Endothelial cell (in vitro differentiated cells): Measurements from ENCODE around the gene GFOD1. TPM values are rescaled to one million over a fixed set of nuclear protein-coding genes. Genes with fewer than 3 reads are reported as not detected.

ENCODE experiments used
- DNase-seq: peaks from one replicate; pipeline ENCODE4 v3.0.0; 2021; ENCODE audit warnings: low spot score
- H3K27ac Mint-ChIP-seq: one replicate; pipeline ENCODE4 v1.8.0; 2021; ENCODE audit warnings: mixed read lengths, inconsistent platforms; ENCODE audit not compliant: unreplicated experiment
- H3K27me3 Mint-ChIP-seq: one replicate; pipeline ENCODE4 v1.8.0; 2021; ENCODE audit warnings: mild to moderate bottlenecking, moderate library complexity, mixed read lengths, inconsistent platforms; ENCODE audit not compliant: unreplicated experiment
- H3K36me3 Mint-ChIP-seq: one replicate; pipeline ENCODE4 v1.8.0; 2021; ENCODE audit warnings: mild to moderate bottlenecking, low read depth, mixed read lengths, inconsistent platforms; ENCODE audit not compliant: unreplicated experiment
- H3K4me1 Mint-ChIP-seq: one replicate; pipeline ENCODE4 v1.8.0; 2021; ENCODE audit warnings: mild to moderate bottlenecking, mixed read lengths, inconsistent platforms; ENCODE audit not compliant: unreplicated experiment
- H3K4me3 Mint-ChIP-seq: one replicate; pipeline ENCODE4 v1.8.0; 2021; ENCODE audit warnings: mild to moderate bottlenecking, mixed read lengths, inconsistent platforms; ENCODE audit not compliant: unreplicated experiment
- H3K9me3 Mint-ChIP-seq: one replicate; pipeline ENCODE4 v1.8.0; 2021; ENCODE audit warnings: mixed read lengths, inconsistent platforms; ENCODE audit not compliant: unreplicated experiment
- total RNA-seq: library from RNA; stranded (reverse); fragmentation: NEBNext Ultra II Directional; extraction: Animal tissue kit (Norgen Biotek cat#: 25700); gene quantifications from one replicate; pipeline ENCODE4 v1.2.1, GENCODE V29; 2021; ENCODE audit not compliant: unreplicated experiment
- TF ChIP-seq, protein P1 (sequence below): fragments of 200-600 bp; sonication (generic); IDR thresholded peaks from one replicate; pipeline ENCODE4 v1.5.0; 2021; ENCODE audit warnings: antibody characterized with exemption; ENCODE audit not compliant: unreplicated experiment

The GFOD1 gene
- total RNA-seq, 1 donor from 2014 or later = 47.6 TPM

DNA sequence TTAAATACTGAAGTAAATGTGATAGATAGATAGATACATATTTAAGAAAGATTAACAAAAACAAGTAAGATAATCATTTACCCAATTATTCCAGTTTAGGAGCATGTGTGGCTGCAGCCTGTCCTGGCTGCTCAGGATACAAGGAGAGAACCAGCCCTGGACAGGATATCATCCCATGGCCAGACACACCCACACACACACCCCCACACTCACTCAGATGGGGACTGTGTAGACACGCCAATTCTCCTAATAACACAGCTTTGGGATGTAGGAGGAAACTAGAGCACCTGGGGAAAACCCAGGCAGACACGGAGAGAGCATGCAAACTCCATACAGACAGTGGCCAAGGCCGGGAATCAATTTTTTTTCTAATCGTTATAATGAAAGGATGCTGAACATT is 45.6 kb downstream of the GFOD1 start:
- H3K4me3 Mint-ChIP-seq = no peak overlapping the region
- H3K9me3 Mint-ChIP-seq = no peaks in the 10 kb centered on the region
- H3K27me3 Mint-ChIP-seq = no peaks in the 10 kb centered on the region
- H3K36me3 Mint-ChIP-seq = peaks cover 16% of the 10 kb centered on the region
- peaks cover 30% of the 10 kb centered on the region for H3K4me1 Mint-ChIP-seq
- no peak overlapping the region for H3K27ac Mint-ChIP-seq
- DNase-seq = no peak
- TF ChIP-seq, protein P1, sequence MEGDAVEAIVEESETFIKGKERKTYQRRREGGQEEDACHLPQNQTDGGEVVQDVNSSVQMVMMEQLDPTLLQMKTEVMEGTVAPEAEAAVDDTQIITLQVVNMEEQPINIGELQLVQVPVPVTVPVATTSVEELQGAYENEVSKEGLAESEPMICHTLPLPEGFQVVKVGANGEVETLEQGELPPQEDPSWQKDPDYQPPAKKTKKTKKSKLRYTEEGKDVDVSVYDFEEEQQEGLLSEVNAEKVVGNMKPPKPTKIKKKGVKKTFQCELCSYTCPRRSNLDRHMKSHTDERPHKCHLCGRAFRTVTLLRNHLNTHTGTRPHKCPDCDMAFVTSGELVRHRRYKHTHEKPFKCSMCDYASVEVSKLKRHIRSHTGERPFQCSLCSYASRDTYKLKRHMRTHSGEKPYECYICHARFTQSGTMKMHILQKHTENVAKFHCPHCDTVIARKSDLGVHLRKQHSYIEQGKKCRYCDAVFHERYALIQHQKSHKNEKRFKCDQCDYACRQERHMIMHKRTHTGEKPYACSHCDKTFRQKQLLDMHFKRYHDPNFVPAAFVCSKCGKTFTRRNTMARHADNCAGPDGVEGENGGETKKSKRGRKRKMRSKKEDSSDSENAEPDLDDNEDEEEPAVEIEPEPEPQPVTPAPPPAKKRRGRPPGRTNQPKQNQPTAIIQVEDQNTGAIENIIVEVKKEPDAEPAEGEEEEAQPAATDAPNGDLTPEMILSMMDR = no peak

DNA sequence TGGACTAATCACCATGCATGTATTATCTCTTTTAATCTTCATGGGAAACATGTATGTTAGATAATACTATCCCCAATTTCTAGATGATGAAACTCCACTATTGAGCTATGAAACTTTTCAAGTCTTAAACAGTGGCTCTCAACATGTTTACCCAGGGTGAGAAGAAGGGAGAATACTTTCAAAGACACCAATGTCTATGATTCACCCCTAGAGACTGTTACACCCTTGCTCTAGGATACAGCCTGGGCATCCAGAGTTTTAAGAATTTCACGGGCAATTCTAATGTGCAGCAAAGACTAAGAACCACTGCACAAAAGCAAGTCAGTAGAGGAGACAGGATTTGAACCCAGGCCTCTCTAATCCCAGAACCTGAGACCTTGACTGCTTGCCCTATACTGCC is 47.8 kb downstream of the GFOD1 start:
- no peak overlapping the region for H3K4me3 Mint-ChIP-seq
- DNase-seq = no peak
- H3K36me3 Mint-ChIP-seq = peaks cover 18% of the 10 kb centered on the region
- peaks cover 1% of the 10 kb centered on the region for H3K27me3 Mint-ChIP-seq
- H3K27ac Mint-ChIP-seq = no peak overlapping the region
- peaks cover 18% of the 10 kb centered on the region for H3K4me1 Mint-ChIP-seq
- TF ChIP-seq, protein P1 = no peak
- no peaks in the 10 kb centered on the region for H3K9me3 Mint-ChIP-seq

DNA sequence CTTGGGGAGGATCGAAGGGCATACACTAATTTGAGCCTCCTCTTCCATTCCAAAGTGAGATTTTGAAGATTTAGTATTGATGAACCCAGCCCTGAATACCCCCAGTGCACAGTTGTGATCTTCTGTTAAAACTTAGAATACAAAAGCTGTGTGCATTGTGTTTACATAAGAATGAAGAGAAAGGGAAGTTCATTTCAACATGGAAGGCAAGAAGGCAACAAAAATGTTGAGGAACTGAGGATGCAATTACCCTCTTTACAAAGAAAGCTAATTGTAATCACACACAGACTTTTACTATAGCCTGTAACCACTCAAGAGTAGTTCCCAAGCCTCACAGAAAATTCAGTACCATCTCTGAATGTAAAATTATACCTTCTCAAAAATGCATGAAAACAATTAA is 49.3 kb downstream of the GFOD1 start:
- Mint-ChIP-seq H3K4me1 (peaks cover 23% of the 10 kb centered on the region), H3K4me3 (no peak overlapping the region), H3K27me3 (peaks cover 1% of the 10 kb centered on the region), H3K36me3 (peaks cover 18% of the 10 kb centered on the region), H3K27ac (no peak overlapping the region), H3K9me3 (no peaks in the 10 kb centered on the region)
- TF ChIP-seq, protein P1 = no peak
- no peak for DNase-seq

DNA sequence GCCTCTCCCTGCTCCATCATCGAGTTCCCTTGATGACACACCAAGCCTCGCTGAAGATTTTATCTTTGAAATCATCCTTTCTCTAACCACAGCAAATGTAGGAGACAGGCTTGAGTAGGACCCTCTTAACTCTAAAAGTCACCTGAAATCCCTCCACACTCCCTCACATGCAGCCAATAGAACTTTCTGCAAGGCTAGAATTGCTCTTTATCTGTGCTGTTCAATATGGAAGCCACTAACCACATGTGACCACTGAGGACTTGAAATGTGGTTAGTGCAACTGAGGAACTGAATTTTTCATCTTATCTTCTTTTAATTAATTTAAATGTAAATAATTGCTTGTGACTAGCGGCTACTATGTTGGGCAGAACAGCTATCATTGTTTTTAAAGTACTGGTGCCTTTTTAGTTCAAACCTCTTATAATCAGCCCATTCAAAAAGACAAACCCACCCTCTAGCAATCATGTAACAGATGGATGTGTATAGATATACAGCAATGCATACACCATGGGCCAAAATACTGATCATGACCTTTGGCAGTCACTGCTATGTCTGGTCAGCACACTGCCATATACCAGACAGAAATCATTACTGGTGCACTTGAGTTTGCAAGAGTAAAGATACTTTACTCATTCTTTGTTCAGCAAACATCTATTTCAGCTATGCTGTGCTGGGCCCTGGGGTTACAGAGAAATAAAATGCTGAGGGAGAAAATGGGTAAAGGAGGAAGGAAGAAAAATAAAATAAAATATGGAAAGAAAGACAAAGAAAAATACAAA is 50.0 kb downstream of the GFOD1 start:
- Mint-ChIP-seq H3K9me3 (no peaks in the 10 kb centered on the region), H3K4me3 (no peak overlapping the region), H3K36me3 (peaks cover 14% of the 10 kb centered on the region), H3K27me3 (peaks cover 1% of the 10 kb centered on the region), H3K27ac (no peak overlapping the region), H3K4me1 (peaks cover 29% of the 10 kb centered on the region)
- DNase-seq = no peak
- TF ChIP-seq, protein P1 = no peak

DNA sequence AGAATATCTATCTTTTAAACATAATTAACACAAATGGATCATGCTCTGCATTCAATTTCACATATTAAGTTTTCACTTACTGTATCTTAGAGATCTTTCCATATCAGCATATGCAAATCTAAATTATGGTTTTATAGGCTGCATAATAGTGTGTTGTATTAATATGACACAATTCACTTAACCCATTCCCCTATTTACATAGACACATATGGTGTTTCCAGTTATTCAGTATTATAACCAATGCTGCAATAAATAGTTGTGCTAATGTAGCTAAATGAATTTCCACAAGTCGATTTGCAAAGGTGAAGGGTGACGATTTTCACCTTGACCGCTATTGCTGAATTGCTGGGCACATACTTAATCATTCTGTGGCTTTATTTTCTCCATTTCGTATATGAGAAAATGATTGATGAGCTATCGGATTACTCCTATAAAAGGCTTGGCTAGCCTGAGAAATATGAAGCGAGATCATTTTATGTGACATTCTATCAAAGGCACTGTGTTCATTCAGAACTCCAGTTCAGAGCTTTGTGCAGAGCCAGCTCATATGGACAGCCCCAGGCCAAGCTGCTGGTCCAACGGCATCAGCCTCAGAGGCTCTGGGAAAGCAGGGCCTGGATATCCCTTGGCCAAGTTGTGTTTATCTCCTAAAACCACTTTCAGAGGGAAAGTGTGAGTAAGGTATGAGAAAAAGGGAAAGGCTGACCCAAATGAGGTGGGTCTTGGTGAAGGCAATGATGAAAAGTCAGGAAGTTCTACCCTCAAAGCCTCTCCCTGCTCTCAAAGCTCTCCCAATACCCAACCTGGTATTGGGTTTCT is 50.8 kb downstream of the GFOD1 start:
- H3K4me3 Mint-ChIP-seq = no peak overlapping the region
- TF ChIP-seq, protein P1 = no peak
- H3K27ac Mint-ChIP-seq = no peak overlapping the region
- H3K27me3 Mint-ChIP-seq = peaks cover 1% of the 10 kb centered on the region
- no peak for DNase-seq
- no peaks in the 10 kb centered on the region for H3K9me3 Mint-ChIP-seq
- peaks cover 14% of the 10 kb centered on the region for H3K36me3 Mint-ChIP-seq
- peaks cover 37% of the 10 kb centered on the region for H3K4me1 Mint-ChIP-seq
